Ramos (cell line): ENCODE results near the gene TENM4.
"Not testable (repeated sequence)": the region's sequence is repeated elsewhere in the genome, so short reads cannot be mapped to it uniquely, and the experiment has no call there.

Experiments used
- in situ Hi-C: fragments of 300-500 bp; cut with MboI; formaldehyde crosslinking; loops from one replicate; pipeline ENCODE4 v1.14.3; 2022; ENCODE audit warnings: low sequenced_read_pairs; ENCODE audit not compliant: unreplicated experiment

Gene TENM4

DNA sequence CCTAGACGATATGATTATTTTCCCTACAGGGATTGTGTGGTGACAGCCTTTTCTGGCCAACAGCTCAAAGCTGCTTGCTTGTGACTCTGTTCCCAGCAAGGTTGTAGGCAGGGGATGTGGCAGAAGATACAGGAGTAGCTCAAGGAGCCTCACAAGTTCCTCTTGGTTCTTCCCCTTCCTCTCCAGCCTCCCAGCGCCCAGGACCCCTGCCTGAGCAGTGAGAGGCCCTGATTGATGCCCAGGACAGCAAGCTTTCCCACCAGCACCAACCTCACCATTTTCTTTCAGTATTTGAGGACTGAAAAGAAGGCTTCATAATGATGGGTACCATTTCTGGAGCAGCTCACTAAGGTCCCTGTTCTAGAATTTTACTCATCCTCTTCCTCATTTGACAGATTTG lies 248.0 kb downstream of the TENM4 start:
- in situ Hi-C loops = no loop called here

DNA sequence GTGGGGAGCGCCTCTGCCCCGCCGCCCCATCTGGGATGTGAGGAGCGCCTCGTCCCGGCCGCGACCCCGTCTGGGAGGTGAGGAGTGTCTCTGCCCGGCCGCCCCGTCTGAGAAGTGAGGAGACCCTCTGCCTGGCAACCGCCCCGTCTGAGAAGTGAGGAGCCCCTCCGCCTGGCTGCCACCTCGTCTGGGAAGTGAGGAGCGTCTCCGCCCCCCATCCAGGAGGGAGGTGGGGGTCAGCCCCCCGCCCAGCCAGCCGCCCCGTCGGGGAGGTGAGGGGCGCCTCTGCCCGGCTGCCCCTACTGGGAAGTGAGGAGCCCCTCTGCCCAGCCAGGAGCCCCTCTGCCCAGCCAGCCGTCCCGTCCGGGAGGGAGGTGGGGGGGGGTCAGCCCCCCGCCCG lies 249.1 kb downstream of the TENM4 start:
- in situ Hi-C loops = not testable (repeated sequence)

DNA sequence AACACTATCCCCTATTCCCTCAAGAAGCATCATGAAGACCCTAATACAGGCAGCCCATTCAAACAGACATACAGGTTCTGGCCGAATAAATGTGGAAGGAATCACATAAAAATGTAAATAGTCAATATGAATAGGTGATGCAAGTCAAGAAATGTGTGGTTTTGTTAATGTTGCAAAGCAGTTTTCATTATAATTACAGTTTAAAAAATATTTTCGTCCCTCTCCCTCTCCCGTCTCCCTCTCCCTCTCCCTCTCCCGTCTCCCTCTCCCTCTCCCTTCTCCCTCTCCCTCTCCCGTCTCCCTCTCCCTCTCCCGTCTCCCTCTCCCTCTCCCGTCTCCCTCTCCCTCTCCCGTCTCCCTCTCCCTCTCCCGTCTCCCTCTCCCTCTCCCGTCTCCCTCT lies 250.3 kb downstream of the TENM4 start:
- in situ Hi-C loops = not testable (repeated sequence)

GRCh38 chr11:79189601-79190000 lies 251.2 kb downstream of the TENM4 start:
- in situ Hi-C loops = no loop called here

- in situ Hi-C loops = no loop called here
Measured at GRCh38 chr11:79189055-79189454, 251.8 kb downstream of the TENM4 start.

DNA sequence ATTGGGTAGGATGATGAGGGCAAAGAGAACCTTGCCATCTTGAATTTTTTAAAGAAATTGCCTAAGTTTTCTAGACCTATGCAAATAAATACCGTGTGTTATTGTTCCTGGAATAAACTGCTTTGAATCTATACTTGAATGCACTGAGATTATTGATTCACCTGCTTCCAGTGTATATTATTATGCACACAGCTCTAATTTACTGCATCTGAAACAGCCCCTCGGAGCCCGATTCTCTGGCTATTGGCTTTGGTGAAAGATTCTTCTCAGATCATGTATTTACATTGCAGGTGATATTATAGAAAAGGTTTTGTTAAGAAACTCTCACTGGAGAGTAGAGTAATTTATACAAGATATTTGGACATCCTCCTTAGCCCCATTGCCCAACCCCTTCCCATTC lies 254.2 kb downstream of the TENM4 start:
- in situ Hi-C loops = no loop called here

- in situ Hi-C loops = no loop called here
Measured at GRCh38 chr11:79185351-79185750, 255.5 kb downstream of the TENM4 start.

- in situ Hi-C loops = no loop called here
Measured at GRCh38 chr11:79184285-79184684, 256.5 kb downstream of the TENM4 start.

- in situ Hi-C loops = no loop called here
Measured at GRCh38 chr11:79182794-79183193, 258.0 kb downstream of the TENM4 start.

DNA sequence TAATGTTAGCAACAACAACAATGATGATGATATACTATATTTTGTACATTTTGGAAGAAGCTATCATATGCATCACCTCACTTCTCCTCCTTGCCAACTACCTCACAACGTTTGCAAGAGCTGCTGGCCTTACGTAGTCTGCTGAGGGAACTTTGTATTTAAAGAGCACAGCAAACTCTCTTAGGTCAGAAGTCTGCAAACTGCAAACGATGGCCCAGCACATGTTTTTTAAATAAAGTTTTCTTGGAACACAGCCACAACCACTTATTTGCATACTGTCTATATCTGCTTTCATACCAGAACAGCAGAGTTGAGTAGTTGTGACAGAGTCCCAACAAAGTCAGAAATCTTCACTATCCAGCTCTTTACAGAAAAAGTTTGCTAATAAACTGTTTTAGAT lies 261.7 kb downstream of the TENM4 start:
- in situ Hi-C loops = no loop called here

GRCh38 chr11:79174045-79175008 lies 266.5 kb downstream of the TENM4 start:
- in situ Hi-C loops = no loop called here

GRCh38 chr11:79173615-79174014 lies 267.2 kb downstream of the TENM4 start:
- in situ Hi-C loops = no loop called here

GRCh38 chr11:79170321-79170720 lies 270.5 kb downstream of the TENM4 start:
- in situ Hi-C loops = no loop called here

GRCh38 chr11:79168530-79169110 lies 272.2 kb downstream of the TENM4 start:
- in situ Hi-C loops = no loop called here

- in situ Hi-C loops = no loop called here
Measured at GRCh38 chr11:79167510-79168188, 273.2 kb downstream of the TENM4 start.

GRCh38 chr11:79165908-79166307 lies 274.9 kb downstream of the TENM4 start:
- in situ Hi-C loops = no loop called here

- in situ Hi-C loops = no loop called here
Measured at GRCh38 chr11:79160791-79161403, 279.9 kb downstream of the TENM4 start.

- in situ Hi-C loops = no loop called here
Measured at GRCh38 chr11:79159657-79160450, 281.0 kb downstream of the TENM4 start.

DNA sequence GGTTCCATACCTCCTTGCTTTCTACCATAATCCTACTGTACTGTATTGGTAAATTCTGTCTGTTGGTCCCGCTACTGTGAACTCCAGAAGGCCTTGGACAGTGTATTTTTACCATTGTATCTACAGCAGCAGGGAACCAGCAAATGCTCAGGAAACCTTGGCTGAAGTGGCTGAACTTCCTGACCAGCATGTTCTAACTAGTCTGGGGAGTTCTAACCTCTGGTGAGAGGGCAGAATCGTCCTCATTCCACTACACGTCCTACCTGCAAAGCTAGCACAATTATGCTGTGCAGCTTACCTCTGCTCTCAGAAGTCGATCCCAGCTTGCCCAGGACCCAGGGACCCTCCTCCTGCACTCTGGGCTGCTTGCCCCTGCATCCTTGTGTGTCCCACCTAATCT lies 283.1 kb downstream of the TENM4 start:
- in situ Hi-C loops = no loop called here

- in situ Hi-C loops = no loop called here
Measured at GRCh38 chr11:79156031-79156430, 284.8 kb downstream of the TENM4 start.
